Renal cortical epithelial cell (primary cell): ENCODE measurements around the gene ATRN. TPM values are rescaled to one million over a fixed set of nuclear protein-coding genes. Genes with fewer than 3 reads are reported as not detected.
A peak's percentile ranks its signal among the peaks of the same experiment; 100 is the strongest.
"Not testable (repeated sequence)": the region's sequence is repeated elsewhere in the genome, so short reads cannot be mapped to it uniquely, and the experiment has no call there.

Source experiments
- DNase-seq: peaks from one replicate; pipeline ENCODE4 v3.0.0-alpha.2; 2011; ENCODE audit warnings: low read depth
- total RNA-seq: library from RNA; depleted of rRNA; stranded (reverse); fragments of >200 nt; gene quantifications from 2 replicates; pipeline ENCODE4 v1.2.3, GENCODE V29; 2014

The ATRN gene
- total RNA-seq, 1 donor from 2014 or later: 66.1 TPM

- peak; percentile 12 for DNase-seq
These were observed 44.8 kb downstream of the ATRN start for GRCh38 chr20:3515379-3516170.

- DNase-seq: no peak
These were observed 51.3 kb downstream of the ATRN start for GRCh38 chr20:3521852-3522740.

GRCh38 chr20:3524696-3525095, 53.9 kb downstream of the ATRN start:
- not testable (repeated sequence) for DNase-seq

GRCh38 chr20:3532089-3532615, 61.3 kb downstream of the ATRN start:
- peak; percentile 50 for DNase-seq

GRCh38 chr20:3537733-3538132, 66.9 kb downstream of the ATRN start:
- DNase-seq: not testable (repeated sequence)

- no peak for DNase-seq
These were observed 68.7 kb downstream of the ATRN start for GRCh38 chr20:3539311-3540107.

- DNase-seq: no peak
These were observed 71.3 kb downstream of the ATRN start for GRCh38 chr20:3541887-3542721.

- peak; percentile 89 for DNase-seq
These were observed 73.2 kb downstream of the ATRN start for GRCh38 chr20:3543901-3544507.

GRCh38 chr20:3545401-3545925, 74.6 kb downstream of the ATRN start:
- DNase-seq: no peak

GRCh38 chr20:3547906-3548305, 77.1 kb downstream of the ATRN start:
- DNase-seq: peak; percentile 40

- DNase-seq: no peak
These were observed 80.0 kb downstream of the ATRN start for GRCh38 chr20:3550837-3551236.

- peak; percentile 22 for DNase-seq
These were observed 81.0 kb downstream of the ATRN start for GRCh38 chr20:3551681-3552434.

GRCh38 chr20:3553663-3554062, 82.8 kb downstream of the ATRN start:
- DNase-seq: no peak

- DNase-seq: no peak
These were observed 86.5 kb downstream of the ATRN start for GRCh38 chr20:3557237-3557785.

GRCh38 chr20:3559231-3559630, 88.4 kb downstream of the ATRN start:
- no peak for DNase-seq

- DNase-seq: no peak
These were observed 88.8 kb downstream of the ATRN start for GRCh38 chr20:3559637-3560036.

- no peak for DNase-seq
These were observed 89.3 kb downstream of the ATRN start for GRCh38 chr20:3560162-3560561.

- peak; percentile 51 for DNase-seq
These were observed 89.8 kb downstream of the ATRN start for GRCh38 chr20:3560578-3560977.

GRCh38 chr20:3563133-3563532, 92.3 kb downstream of the ATRN start:
- no peak for DNase-seq
